SH-SY5Y (cell line): ENCODE results near the gene JAGN1.

ENCODE experiments used
- GATA2 ChIP-seq: IDR thresholded peaks from 2 replicates; pipeline ENCODE4 v1.6.1; 2011; ENCODE audit warnings: mild to moderate bottlenecking, low read depth, low read length
- GATA3 ChIP-seq: IDR thresholded peaks from 2 replicates; pipeline ENCODE4 v1.6.1; 2011; ENCODE audit warnings: low read depth, mild to moderate bottlenecking, low read length, moderate library complexity

DNA sequence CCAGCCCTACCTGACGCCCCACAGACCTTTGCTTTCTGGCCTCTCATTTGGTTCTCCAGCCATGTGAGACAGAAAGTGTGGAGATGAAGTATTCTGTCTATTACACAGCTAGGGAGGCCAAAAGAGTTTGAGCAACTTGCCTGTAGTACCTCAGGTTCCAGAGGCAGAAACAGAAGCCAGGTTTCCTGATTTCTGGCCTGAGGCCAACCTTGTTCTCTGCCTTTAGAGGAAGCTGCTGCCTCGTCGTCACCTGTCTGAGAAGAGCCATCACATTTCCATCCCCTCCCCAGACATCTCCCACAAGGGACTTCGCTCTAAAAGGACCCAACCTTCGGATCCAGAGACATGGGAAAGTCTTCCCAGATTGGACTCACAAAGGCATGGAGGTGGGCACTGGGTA, 16.1 kb downstream of the JAGN1 start:
- TF ChIP-seq GATA2 (no peak), GATA3 (no peak)
